ENCODE data around the gene SLC22A7.

GRCh38 chr6:43297644-43298564 is at the start of gene SLC22A7:
- TF ChIP-seq, protein P1, sequence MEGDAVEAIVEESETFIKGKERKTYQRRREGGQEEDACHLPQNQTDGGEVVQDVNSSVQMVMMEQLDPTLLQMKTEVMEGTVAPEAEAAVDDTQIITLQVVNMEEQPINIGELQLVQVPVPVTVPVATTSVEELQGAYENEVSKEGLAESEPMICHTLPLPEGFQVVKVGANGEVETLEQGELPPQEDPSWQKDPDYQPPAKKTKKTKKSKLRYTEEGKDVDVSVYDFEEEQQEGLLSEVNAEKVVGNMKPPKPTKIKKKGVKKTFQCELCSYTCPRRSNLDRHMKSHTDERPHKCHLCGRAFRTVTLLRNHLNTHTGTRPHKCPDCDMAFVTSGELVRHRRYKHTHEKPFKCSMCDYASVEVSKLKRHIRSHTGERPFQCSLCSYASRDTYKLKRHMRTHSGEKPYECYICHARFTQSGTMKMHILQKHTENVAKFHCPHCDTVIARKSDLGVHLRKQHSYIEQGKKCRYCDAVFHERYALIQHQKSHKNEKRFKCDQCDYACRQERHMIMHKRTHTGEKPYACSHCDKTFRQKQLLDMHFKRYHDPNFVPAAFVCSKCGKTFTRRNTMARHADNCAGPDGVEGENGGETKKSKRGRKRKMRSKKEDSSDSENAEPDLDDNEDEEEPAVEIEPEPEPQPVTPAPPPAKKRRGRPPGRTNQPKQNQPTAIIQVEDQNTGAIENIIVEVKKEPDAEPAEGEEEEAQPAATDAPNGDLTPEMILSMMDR (IDR thresholded peaks at IDR 0.05) = no peak
- TF ChIP-seq POLR2A (IDR thresholded peaks at IDR 0.05) = no peak
